HG03064 (cell line): ENCODE data around the gene PRUNE2.

Experiments used
- ATAC-seq: cut with Tn5 transposase; IDR thresholded peaks from one replicate; pipeline ENCODE4 v1.9.1; 2021; ENCODE audit warnings: low read depth; ENCODE audit not compliant: unreplicated experiment

PRUNE2 gene

DNA sequence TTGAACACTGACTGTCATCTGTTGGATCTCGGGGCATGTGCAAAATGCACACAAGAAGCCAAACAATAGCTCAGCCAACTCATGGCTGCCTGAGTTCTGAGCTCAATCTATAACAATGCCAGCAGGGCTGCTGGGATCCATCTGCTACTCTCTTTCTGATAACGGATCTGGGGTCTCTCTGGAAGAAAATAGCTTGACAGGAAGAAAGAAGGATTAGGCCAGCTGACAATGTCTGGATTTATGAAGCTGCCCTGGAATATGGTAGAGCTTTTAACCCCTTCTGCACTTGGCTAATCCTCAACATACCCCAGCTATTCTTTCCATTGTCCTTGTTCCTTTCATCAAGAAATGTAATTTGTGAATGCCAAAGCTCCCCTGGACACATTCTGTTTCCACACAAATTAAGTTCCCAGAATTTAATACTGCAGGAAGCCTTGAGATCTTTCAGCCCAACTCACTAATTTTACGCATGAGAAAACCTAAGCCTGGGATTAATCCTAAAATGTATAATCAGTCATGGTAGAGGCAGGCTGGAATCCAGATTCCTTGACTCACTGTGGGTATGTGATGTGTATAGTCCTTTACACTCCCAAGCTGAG is 204.4 kb downstream of the PRUNE2 start:
- ATAC-seq = no peak

DNA sequence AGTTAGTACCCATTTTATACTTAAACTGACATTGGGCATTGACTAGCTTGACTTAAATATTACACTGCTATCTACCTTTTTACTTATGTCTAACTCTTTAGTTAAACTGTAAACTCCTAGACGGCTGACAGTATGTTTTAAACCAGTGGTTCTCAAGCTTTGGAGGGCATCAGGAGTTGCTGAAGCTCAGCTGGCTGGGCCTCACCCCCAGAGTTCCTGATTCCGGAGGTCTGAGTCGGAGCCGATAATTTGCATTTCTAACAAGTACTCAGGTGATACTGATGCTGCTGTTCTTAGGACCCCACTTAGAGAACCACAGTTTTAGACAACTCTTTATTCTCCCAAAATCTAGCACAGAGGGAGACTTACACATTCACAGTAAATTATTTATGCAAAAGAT is 205.0 kb downstream of the PRUNE2 start:
- ATAC-seq = no peak

DNA sequence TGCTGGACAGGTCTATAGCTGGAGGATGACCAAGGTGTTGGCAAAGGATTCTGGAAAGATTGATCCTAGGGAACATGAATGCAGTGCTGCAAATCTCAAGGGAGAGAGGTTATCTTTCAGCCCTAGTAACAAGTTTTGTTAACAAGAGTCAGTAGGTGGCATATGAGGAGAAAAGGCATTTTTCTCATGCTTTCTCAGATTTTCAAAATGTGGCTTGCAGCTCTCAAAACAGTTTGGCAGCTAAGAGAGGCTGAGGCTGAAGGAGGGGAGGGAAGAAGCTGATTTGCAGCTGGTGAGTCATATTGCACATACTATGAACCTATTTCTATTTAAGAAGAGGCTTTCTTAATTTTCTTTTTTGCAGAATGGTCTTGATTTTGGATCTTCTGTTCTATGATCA is 205.9 kb downstream of the PRUNE2 start:
- ATAC-seq = no peak

DNA sequence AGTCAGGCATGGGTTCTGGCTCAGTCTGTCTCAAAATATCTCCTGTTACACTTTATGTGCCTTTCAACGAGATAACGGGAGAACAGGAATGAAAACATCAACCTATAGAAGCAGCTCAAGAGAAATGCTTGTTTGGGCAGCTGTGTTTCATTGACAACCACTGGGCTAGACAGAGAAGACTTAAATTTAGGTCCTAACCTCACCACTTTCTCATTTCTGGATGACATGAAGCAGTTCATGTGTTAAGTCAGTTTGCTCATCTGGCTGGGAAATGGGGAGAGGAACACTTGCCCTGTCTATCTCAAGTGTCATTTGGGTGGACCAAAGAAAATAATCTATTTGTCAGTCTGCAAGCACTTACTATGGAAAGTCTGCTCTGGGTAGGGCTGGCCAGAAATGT is 208.4 kb downstream of the PRUNE2 start:
- ATAC-seq = no peak

DNA sequence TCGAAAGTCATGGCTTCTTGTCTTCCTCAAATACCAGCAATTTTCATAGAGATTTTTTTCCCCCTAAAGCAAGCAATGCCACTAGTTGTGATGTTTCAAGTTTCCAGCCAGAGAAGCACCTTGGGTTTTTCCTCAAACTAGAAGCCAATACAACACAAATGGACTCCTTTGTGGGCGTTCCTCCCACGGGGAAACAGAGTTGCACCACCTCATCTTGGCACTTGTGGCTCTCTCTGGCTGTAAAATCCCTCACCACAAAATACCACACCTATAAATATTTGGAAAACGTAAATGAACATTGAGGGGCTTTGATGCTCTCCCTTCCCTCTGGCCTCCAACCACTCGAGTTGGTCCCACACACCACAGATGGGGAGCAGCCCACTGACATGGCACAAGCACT is 208.8 kb downstream of the PRUNE2 start:
- no peak for ATAC-seq

DNA sequence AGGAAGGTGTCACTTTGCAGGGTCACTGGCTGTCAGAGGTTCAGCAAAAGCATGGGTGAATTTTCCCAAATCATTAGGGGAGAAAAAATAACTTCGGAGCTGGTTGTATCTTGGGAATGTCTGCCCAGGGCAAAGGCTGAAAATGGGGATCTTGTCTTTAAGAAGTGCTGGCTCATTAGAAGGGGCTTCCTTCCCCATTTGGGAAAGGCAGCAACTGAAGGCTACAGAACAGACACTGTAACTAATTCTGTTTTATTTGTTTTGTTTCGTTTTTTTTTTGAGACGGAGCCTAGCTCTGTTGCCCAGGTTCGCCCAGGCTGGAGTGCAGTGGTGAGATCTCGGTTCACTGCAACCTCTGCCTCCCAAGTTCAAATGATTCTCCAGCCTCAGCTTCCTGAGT is 212.0 kb downstream of the PRUNE2 start:
- ATAC-seq = no peak

DNA sequence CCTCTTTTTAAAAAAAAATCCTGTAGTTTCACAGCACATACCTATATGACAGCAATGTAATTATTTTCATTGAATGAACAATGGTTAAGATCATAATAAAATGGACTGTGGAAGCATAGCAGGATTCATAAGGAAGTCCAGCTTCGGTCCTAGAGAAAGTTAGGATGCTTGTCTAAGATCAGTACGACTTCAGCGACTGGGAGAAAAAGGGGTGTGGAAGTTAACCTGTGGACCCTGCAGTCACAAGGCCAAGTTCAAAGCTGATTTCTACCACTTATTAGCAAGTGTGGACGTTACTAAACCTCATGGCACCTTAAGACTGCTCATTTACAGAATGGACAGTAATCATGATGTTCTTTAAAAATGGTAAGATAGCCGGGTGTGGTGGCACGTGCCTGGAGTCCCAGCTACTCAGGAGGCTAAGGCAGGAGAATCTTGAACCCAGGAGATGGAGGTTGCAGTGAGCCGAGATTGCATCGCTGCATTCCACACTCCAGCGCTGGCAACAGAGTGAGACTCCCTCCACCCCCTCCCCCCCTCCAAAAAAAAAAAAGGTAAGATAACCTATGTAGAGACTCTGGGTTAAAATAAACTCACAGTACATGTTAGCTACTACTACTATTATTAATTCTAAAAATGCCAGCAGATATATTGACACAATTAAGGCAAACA is 213.3 kb downstream of the PRUNE2 start:
- no peak for ATAC-seq

DNA sequence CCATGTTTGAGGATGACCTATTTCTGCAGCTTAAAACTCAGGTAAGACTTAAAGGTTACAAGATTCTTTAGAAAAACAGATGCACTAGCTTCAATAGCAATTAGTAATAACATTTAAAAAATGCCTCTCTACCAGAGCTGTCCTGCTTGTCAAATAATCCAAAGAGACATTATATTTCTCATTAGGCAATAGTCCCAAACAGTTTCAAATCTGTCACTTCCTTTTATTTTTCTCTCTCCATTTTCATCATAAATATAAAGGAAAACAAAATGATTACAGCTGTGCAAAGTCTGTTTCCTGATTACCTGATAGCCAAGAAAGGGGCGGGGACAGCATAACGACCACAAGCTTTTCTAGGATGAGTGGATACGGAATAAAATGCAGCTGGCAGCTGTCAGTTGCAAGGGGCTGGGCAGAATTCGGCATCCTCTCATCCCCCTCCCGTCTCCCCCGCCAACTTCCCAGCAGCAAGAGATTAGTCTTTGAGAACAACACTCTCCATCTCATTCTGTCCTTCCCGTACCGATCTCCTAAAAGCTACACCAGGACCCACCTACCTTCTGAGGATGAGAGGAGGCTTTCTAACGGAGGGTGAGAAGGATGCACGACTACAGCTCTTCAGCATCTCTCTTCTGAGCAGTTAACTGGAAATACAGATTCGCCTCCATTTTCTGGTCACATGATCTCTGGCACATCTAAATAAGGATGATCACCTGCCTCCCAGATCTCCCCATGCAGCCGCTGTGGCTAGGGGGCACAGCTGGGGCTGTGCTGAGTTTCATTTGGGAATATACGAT is 214.2 kb downstream of the PRUNE2 start:
- no peak for ATAC-seq

DNA sequence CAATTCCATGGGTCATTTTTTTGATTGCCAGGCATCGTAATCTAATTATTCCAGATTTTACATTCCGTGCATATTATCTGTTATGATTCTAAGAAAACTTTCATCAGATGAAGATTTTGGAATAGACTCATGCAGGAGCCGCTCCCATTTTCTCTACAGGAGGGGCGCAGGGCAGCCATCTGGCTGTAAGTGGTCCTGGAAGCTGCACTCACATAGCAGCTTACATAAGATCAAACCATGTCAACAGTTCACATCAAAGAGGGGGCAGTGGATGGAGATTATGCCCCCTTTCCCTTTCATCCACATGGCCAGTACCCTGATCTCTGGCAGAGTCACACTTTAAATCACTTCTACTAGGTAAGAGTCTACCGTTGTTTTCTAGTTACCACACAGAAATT is 214.9 kb downstream of the PRUNE2 start:
- ATAC-seq = no peak

DNA sequence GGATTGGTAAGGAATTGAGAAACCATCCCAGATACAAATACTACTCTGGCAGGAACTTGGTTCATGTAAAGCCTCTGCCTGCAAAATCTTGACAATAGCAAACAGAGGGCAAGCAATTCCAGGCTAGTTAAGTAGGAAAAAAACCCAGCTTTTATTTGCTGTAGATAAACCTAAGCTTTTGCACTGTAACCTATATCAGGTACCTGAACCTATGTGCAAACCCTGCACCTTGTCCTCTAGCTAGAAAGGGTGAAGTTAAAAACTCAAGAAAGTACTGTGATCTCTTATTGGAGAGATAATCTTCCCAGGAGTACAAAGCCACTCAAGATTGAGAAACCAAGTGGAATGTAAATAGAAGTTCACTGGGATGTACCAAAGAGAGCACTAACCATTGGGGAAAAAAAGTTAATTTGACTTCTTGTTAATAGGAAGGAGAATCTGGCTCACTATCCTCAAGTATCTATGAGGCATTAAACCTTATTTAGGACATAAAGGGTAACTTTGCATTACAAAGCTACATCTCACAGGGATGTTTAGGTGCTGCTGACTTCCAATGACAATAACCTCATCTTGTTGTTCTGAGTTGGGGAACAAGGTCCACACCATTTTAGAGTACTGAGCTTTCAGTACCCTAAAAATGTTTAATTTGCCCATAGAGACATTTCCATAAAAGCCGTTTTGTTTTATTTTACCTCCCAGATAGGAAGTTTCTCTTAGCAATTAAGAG is 215.5 kb downstream of the PRUNE2 start:
- no peak for ATAC-seq

DNA sequence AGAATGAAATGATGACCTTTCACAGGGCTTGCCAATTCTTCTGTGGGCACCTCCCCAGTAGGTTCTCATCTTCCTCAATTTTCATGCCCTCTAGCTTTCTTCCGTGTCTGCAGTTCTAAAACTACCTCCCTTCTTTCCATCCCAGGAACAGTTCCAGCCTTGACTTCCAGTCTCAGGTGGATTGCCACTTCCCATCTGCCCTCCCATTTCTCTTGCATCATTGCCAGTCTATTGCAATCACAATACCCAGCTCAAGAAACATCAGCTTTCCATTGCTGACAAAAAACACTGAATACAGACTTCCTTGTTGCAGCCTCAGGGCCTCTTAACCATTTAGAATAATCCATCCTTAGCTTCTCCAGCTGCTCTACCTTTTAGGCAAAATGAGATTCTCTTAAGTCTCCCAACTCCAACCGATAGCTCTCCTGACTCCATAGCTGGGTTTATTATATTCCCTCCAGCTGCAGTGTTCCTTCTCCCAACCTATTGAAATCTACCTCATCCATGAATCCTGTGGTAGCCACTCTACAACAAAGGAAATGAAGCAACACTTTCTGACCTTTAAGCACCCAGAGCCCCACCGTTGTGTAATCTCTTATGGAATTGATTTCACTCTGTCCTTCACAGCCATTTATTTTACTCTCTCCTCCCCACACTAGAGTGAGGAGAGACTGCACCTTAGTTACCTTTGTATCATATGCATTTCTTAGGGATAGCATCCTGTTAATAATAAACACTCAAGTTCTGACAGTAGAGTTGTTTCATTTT is 217.3 kb downstream of the PRUNE2 start:
- no peak for ATAC-seq

DNA sequence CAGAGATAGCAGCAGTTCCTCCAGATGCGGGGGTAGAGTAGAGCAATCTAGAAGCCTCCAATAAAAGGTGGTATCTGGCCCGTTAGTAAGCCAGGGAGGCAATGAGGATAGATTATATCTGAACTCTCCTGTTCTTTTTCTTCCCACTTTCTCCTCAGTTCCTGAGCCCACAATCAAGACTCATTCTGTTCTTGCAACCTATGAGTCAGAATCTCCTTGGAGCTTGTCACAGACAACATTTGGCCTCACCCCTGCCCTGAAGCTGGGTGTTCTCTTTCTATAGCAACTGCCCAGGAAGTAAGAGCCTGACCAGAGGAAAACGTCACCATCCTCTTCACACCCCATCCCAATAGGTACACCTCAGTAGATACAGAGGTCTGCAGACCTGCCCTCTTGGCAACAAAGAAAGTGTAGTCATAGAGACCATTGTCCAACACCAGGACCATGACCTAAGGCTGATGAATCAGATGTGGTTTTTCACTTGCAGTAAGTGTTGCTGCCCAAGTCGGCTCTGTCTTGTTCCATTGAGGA is 218.0 kb downstream of the PRUNE2 start:
- no peak for ATAC-seq

DNA sequence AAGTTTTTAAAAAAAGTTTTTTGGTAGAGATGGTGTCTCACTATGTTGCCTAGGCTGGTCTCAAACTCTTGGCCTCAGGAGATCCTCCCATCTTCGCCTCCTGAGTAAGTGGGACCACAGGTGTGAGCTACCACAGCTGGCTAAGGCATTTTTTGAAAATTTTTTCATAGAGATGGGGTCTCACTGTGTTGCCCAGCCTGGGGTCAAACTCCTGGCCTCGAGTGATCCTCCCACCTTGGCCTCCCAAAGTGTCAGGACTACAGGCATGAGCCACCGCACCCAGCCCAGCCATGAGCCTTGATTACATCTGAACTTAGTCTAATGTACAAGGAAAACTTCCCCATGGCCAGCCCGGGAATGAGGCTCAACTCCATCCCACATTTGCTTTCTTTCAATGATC is 219.2 kb downstream of the PRUNE2 start:
- ATAC-seq = no peak

DNA sequence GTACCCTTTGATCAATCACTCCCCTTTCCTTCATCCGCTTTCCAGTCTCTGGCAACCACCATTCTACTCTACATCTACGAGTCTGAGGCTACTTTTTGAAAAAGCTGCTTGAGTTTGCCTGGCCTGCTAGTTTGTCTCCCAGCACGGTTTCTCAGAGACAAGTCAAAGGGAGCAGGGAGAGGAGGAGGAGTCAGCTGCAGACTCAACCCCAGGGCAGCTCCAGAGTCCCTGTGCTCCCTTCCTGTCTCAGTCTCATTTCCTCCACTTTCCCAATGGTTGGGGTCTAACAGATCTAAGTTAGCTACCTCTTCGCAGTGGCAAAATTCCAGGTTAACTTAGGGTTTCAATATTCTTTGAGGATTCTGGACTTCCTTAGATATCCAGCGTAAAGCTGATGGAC is 221.7 kb downstream of the PRUNE2 start:
- no peak for ATAC-seq

DNA sequence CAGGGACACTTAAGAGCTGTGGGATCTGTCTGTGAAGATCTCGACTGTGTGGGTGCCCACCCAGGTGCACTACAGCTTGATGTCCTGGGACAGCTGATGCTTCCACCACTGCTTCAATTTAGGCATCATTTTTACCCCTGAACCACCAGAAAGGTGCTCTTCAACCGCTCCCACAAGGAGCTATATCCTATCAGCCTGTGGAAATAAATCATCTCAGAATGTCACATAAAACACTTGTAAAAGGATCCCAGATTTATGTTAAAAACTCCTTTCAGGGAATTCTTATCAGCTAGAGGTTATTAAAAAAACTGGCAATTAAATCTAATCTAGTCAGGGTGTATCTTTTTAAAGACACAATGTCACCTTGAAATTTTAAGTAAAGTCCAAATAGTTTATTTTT is 224.4 kb downstream of the PRUNE2 start:
- no peak for ATAC-seq

DNA sequence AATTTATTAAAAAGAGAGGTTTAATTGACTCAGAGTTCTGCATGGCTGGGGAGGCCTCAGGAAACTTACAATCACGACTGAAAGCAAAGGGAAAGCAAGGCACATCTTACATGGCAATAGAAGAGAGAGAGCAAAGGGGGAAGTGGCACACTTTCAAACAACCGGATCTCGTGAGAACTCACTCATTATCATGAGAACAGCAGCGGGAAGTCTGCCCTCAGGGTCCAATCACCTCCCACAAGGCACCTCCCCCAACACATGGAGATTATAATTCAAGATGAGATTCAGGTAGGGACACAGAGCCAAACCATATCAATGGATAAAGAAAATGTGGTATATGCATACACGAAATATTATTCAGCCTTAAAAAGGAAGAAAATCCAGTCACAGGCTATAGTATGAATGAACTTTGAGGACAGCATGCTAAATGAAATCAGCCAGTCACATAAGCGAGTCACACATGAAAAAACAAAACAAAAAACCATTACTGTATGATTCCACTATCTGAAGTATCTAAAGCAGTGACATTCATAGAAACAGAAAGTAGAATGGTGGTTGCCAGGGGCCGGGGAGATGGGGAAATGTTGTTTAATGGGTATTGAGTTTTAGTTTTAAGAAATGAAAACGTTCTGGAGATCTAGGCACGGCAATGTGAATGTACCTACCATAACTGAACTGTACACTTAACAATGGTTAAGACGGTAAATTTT is 225.0 kb downstream of the PRUNE2 start:
- no peak for ATAC-seq

DNA sequence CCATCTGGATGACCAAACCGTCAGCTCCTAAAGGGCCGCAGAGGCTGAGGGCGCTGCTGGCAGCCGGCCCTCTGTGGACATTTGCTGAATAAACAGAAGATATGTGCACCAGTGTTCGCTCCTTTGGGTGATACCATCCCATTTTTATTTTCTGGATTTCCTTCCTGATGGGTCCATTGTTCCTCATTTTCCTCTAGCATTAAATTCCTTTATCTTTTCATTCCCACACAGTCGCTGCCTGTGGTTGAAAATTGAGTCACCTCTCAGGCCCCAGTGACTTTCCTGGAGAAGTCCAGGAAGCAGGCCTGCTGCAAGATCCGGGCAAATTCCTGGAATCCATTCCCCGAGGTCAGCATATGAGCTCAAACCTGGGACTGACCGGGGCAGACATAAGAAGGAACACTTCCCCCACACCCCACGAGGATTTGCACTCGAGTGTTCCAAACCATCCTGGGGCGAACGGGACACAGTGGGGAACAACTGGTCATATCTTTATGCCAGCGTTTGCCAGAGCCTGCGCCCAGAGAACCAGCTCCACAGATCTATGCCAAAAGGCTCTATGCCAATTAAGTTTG is 228.3 kb downstream of the PRUNE2 start:
- ATAC-seq = no peak

DNA sequence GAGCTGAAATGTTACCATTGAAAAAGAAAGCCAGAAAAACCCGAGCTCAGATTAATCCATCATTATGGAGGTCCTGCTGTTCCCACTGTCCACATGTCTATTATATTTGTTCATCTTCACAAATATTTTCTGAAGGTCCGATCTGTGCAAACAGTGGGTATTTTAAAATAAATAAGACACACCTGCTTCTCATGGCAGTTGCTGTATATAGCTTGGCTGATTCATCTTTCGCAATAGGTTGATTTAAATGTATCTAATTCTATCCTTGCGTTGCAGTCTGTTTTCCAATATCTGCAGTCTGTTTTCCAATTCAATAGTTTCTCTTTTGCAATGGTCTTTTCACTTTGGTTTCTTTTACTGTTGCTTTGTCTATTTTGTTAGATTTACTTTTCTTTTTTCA is 229.1 kb downstream of the PRUNE2 start:
- no peak for ATAC-seq

DNA sequence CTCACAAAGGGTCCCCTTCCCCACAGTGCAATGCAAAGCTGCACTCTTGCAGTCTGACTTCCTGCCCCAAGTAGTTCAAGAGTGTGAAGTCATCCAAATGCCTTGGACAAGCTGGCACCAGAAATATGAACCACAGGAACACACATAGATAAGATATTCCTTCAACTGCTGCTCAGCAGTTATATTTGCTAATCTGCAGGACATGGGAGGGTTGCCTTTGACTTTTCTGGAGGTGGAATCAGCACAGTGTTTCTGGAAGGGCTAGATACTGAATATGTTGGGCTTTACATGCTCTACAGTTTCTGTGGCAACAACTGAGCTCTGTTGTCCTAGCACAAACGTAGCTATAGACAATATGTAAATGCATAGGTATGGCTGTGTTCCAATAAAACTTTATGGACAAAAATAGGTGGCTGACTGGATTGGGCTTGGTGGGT is 238.4 kb downstream of the PRUNE2 start:
- ATAC-seq = no peak
